Stimulated activated CD8-positive, alpha-beta memory T cell treated with anti-CD3 and anti-CD28 coated beads, Interleukin-12 subunit alpha, Interleukin-12 subunit beta, amount 100 ng/mL, for 24 hours (primary cell): ENCODE data around the gene NFKB2.

Experiments used
- DNase-seq: peaks from one replicate; pipeline ENCODE4 v3.0.0-alpha.2; 2020; ENCODE audit errors: extremely low read depth

Gene NFKB2

DNA sequence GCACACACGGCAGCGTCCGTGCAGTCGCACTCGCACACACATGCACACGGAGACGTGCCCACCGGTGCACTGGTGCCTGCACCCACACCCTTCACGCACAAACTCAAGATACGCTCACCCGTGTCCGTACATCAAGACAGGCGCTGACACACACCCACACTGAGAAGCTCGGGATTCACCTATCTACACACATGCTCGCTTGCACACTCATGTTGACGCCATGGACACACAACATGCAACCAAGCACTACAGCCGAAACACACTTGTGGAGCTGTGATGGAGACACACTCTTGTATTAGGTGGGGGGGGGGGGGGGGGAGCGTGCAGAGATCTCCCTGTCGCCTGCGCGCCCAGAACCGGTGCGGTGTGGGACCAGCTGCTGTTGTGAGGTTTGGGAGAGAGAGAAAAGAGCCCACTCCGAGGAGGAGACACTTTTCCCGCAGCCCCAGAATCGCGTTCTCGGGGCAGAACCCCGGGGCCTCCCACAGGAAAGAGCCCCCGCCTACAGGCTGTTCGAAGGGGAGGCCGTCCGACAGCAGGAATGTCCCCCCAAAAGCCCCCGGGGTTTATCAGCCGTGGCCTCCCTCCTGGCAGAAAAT is 605 bp upstream of the NFKB2 start:
- DNase-seq: peak; percentile 35

- no peak for DNase-seq
Measured at GRCh38 chr10:102396317-102396650, 779 bp downstream of the NFKB2 start.

DNA sequence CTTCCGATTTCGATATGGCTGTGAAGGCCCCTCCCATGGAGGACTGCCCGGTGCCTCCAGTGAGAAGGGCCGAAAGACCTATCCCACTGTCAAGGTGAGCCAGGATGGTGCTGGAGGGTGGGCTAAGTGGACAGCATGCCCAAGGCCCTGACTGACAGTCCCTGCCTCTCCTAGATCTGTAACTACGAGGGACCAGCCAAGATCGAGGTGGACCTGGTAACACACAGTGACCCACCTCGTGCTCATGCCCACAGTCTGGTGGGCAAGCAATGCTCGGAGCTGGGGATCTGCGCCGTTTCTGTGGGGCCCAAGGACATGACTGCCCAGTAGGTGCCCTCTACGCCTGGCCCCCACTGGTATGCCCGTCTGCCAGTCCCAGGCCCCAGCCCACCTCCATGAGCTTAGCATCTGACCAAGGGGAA is 1.2 kb downstream of the NFKB2 start:
- DNase-seq: no peak

DNA sequence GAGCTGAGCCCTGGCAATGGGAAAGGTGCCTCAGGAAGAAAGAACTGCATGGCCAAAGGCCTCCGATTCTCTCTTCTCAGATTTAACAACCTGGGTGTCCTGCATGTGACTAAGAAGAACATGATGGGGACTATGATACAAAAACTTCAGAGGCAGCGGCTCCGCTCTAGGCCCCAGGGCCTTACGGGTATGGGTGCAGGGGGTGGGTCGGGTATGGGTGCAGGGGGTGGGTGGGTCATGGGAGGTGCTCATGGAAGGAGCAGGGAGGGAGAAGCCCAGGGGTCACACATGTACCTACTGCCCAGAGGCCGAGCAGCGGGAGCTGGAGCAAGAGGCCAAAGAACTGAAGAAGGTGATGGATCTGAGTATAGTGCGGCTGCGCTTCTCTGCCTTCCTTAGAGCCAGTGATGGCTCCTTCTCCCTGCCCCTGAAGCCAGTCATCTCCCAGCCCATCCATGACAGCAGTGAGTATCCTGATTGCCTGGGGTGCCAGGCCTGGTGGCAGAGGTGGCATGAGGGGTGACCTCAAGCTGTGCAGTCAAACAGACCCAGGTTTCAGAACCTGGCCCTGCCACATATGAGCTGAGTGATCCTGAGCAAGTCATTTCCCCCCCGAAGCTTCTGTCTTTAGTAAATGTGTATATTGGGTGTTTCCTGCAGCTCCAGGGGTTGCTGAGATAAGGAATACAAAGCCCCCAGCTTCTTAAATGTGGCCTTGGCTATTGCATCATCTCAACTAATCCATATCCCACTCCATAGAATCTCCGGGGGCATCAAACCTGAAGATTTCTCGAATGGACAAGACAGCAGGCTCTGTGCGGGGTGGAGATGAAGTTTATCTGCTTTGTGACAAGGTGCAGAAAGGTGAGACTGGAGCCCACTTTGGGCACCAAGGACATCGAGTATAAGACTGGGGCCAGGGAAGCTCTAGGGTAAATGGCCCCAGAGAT is 2.0 kb downstream of the NFKB2 start:
- DNase-seq: no peak

DNA sequence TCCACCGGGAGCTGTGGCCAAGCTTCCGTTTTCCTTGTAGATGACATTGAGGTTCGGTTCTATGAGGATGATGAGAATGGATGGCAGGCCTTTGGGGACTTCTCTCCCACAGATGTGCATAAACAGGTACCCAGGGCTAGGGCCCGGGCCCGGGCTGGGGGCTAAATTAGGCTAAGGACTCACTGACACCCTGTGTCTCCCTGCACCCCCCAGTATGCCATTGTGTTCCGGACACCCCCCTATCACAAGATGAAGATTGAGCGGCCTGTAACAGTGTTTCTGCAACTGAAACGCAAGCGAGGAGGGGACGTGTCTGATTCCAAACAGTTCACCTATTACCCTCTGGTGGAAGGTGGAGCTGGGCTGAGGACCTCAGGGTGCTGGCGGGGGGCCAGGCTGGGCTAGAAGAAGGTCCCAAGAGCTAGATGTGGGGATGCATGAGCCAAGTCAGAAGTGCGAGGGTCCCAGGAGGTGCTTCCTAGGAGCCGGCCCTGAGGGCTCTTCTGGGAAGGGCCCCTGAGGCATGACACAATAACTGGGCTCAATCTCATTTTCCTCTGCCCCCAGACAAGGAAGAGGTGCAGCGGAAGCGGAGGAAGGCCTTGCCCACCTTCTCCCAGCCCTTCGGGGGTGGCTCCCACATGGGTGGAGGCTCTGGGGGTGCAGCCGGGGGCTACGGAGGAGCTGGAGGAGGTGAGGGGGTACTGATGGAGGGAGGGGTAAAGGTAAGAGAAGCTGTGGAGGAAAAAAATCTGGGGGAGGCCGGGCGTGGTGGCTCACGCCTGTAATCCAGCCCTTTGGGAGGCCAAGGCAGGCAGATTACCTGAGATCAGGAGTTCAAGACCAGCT is 2.9 kb downstream of the NFKB2 start:
- no peak for DNase-seq

DNA sequence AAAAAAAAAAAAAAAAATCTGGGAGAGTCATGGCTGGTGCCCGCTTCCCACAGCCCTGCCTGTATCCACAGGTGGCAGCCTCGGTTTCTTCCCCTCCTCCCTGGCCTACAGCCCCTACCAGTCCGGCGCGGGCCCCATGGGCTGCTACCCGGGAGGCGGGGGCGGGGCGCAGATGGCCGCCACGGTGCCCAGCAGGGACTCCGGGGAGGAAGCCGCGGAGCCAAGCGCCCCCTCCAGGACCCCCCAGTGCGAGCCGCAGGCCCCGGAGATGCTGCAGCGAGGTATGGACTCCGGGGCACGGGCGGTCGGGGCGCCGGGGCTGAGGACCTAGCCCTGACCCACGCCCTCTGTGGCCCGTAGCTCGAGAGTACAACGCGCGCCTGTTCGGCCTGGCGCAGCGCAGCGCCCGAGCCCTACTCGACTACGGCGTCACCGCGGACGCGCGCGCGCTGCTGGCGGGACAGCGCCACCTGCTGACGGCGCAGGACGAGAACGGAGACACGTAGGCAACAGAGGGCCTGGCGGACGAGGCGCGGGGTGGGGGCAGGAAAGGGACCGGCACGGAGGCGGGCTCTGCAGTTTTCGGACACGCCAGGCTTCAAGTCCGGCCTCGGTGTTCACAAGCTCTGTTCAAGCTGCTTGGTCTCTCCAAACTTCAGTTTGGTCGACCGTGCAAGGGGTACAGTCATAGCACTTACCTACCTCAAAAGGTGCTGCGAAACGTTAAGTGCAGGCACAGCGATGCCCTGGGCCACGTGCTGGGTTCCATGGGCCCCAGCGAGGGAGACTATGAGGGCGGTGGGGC is 3.9 kb downstream of the NFKB2 start:
- DNase-seq: peak; percentile 62

- DNase-seq: no peak
Measured at GRCh38 chr10:102400076-102400475, 4.6 kb downstream of the NFKB2 start.

- no peak for DNase-seq
Measured at GRCh38 chr10:102400598-102401341, 5.3 kb downstream of the NFKB2 start.

GRCh38 chr10:102401342-102401654 is 5.8 kb downstream of the NFKB2 start:
- DNase-seq: no peak

DNA sequence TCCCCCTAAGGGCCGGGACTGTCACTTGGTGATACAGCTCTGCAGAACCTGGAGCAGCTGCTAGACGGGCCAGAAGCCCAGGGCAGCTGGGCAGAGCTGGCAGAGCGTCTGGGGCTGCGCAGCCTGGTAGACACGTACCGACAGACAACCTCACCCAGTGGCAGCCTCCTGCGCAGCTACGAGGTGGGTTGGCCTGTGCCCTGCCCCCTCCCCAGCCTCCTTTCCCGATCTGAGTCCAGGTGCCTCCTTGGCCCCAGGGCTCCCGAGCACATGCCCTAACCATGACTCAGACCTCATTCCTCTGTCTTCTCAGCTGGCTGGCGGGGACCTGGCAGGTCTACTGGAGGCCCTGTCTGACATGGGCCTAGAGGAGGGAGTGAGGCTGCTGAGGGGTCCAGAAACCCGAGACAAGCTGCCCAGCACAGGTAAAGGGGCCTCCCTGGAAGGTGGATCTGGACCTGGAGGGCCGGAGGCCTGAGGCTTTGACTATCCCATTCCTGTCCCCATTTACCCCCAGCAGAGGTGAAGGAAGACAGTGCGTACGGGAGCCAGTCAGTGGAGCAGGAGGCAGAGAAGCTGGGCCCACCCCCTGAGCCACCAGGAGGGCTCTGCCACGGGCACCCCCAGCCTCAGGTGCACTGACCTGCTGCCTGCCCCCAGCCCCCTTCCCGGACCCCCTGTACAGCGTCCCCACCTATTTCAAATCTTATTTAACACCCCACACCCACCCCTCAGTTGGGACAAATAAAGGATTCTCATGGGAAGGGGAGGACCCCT is 6.4 kb downstream of the NFKB2 start:
- DNase-seq: no peak

GRCh38 chr10:102402512-102402896 is 7.0 kb downstream of the NFKB2 start:
- no peak for DNase-seq

DNA sequence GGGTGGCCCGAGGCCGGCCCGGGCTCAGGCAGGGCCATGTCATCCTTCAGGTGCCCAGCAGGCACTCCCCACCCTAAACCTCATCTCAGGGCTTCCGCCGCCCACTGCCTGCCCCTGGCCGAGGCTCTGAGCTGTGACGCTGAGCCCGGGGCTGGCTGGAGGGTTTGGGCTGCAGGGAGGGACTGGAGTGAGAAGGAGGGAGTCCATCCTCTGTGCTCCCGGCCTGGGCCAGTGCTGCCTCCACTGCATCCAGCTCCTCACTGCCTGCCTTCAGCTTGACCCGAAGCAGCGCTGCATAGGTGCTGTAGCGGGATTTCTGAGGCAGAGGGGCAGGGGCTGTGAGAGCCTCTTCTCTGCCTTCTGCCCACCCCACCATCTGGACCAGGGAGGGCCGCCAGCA is 7.6 kb downstream of the NFKB2 start:
- no peak for DNase-seq

GRCh38 chr10:102404361-102405107 is 9.0 kb downstream of the NFKB2 start:
- no peak for DNase-seq

- DNase-seq: no peak
Measured at GRCh38 chr10:102405108-102405571, 9.6 kb downstream of the NFKB2 start.

DNA sequence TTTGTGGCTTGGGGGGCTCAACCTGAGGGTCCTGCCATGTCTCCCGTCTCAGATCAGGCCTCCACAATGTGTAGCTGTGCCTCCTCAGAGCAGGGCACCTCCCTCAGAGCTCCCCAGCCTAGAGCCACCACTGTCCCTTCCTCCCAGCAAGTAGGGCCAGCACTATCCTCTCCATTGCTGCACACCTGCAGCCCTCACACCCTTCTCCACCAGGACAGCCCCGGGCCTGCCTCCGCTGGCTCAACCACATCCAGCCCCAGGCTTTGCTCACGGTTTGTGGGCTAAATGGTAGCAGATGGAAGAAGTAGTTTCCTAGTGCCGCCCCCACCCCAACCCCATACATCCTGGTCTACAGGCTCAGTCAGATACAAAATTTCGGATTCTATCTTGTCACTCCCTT is 10.1 kb downstream of the NFKB2 start:
- no peak for DNase-seq

GRCh38 chr10:102406815-102407214 is 11.3 kb downstream of the NFKB2 start:
- DNase-seq: no peak

DNA sequence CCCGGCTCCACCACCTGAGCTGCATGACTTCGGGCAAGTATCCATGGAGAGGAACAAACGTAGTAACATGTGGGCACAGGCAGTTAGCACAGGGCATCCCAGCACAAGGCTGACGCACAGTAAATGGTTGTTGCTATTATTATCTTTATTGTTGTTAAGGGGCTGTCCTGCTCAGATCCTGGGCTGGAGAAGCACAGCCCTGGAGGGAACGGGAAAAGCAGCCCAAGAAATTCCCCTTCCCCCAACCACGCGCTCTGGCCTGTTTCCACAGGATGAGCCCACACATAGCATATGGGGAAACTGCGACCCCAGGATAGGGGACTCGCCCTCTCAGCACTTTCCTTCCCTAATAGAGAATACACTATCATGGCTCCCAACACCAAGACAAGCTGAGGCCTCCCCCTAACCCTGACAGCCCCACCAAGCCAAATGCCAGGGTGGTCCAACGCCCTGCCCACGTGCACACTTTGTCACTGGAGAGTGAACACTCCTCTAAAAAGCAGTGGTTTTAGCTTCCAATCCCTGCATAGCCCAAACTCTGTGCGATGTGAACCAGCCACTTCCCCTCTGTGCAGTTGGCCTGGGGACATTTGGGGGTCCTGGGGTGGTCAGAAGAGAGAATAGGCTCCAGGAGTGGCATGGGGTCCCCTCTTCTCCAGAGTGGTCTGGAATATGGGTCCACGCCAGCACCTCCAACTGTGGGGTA is 12.1 kb downstream of the NFKB2 start:
- DNase-seq: no peak

GRCh38 chr10:102408131-102408727 is 12.7 kb downstream of the NFKB2 start:
- no peak for DNase-seq
